Measurements from ENCODE around the gene IMMP2L. TPM values are rescaled to one million over a fixed set of nuclear protein-coding genes. Genes with fewer than 3 reads are reported as not detected.

IMMP2L gene
- total and polyA plus RNA-seq, 2 of the 4 experiments (the other 2 are of a cell fraction): 5.8 to 9.3 TPM

DNA sequence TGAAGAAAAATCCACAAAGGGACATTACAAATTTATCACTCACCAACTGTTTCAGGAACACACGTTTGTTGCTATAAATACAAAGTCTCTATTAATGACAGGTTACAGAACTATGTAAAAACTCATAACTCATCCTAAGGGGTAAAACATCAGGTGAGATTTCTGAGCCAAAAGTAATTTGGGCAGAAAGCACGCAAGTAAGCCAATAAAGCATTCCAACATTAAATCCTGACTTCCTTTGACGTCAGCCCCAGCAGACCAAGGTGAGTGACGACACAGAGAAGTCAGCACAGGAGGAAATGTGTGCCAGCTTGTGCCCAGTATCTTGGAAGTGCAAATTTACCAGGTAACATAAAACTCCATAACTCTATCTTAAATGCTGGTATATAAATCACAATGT lies 45.7 kb downstream of the IMMP2L start:
- Histone ChIP-seq H3K27me3 (ENCODE audit: control insufficient read depth, insufficient read depth, low read length) (no peaks in the 10 kb centered on the region), H4K5ac (ENCODE audit: low read depth, low read length) (no peak overlapping the region), H3K9me3 (ENCODE audit: control insufficient read depth, insufficient read depth, low read length) (no peaks in the 10 kb centered on the region), H3K14ac (replicated peaks; ENCODE audit: low read depth, low read length) (no peak overlapping the region), H3K4ac (ENCODE audit: low read depth, low read length) (no peak overlapping the region), H2AFZ (replicated peaks; ENCODE audit: low read length, poor library complexity) (no peak overlapping the region), H3K4me3 (ENCODE audit: insufficient read depth, low read depth, low read length) (no peak overlapping the region), H3K4me1 (ENCODE audit: control insufficient read depth, insufficient read depth, low read length) (no peaks in the 10 kb centered on the region), H3K79me1 (ENCODE audit: low read depth in 1 of 2, low read length in 2 of 2) (no peaks in the 10 kb centered on the region), H4K8ac (ENCODE audit: low read depth in 2 of 2, low read length in 2 of 2) (no peak overlapping the region), H3K9ac (ENCODE audit: low read depth, low read length) (no peak overlapping the region), H2BK15ac (ENCODE audit: low read depth, low read length) (no peak overlapping the region), H3K36me3 (ENCODE audit: control insufficient read depth, insufficient read depth, low read length) (no peaks in the 10 kb centered on the region; the same call in 1 of the 2 replicates), H3K4me2 (ENCODE audit: low read depth, low read length) (no peak overlapping the region), H2AK9ac (replicated peaks; ENCODE audit: low read depth, low read length, poor library complexity) (no peak overlapping the region), H3K56ac (ENCODE audit: extremely low read depth, insufficient read depth, low read length) (no peak overlapping the region), H2BK5ac (ENCODE audit: low read depth, low read length, poor library complexity, severe bottlenecking) (no peak overlapping the region), H3K9me1 (ENCODE audit: insufficient read depth, low read length) (no peaks in the 10 kb centered on the region), H4K20me1 (ENCODE audit: insufficient read depth, low read length) (no peaks in the 10 kb centered on the region), H2BK120ac (ENCODE audit: low read depth, low read length) (no peak overlapping the region), H3K18ac (ENCODE audit: low read depth, low read length) (no peak overlapping the region), H3K23ac (ENCODE audit: low read depth, low read length) (no peak overlapping the region), H4K91ac (ENCODE audit: insufficient read depth, low read depth, low read length) (no peak overlapping the region), H2AK5ac (ENCODE audit: low read depth, low read length) (no peak overlapping the region), H2BK20ac (ENCODE audit: low read depth, low read length) (no peak overlapping the region), H3K27ac (ENCODE audit: insufficient read depth, low read length) (no peak overlapping the region)
- intact Hi-C loops (cut with micrococcal nuclease): no loop called here
- no TSS peak for BruUV-seq (replicated peaks)
- ATAC-seq (ENCODE audit: low read depth) (no peak), DNase-seq (no peak)
- TF ChIP-seq FOS (IDR thresholded peaks at IDR 0.05; ENCODE audit: low read depth, low read length) (no peak), BHLHE40 (IDR thresholded peaks at IDR 0.05; ENCODE audit: low read depth, low read length) (no peak), SMC3 (IDR thresholded peaks at IDR 0.05; ENCODE audit: low read depth, low read length) (no peak), RCOR1 (IDR thresholded peaks at IDR 0.05; ENCODE audit: insufficient replicate concordance, low read length) (no peak), MAZ (IDR thresholded peaks at IDR 0.05; ENCODE audit: borderline replicate concordance, low read depth, low read length) (no peak)
- TF ChIP-seq, protein P1, sequence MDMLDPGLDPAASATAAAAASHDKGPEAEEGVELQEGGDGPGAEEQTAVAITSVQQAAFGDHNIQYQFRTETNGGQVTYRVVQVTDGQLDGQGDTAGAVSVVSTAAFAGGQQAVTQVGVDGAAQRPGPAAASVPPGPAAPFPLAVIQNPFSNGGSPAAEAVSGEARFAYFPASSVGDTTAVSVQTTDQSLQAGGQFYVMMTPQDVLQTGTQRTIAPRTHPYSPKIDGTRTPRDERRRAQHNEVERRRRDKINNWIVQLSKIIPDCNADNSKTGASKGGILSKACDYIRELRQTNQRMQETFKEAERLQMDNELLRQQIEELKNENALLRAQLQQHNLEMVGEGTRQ (IDR thresholded peaks at IDR 0.05; ENCODE audit: low read depth, low read length): no peak
- TF ChIP-seq, protein P2, sequence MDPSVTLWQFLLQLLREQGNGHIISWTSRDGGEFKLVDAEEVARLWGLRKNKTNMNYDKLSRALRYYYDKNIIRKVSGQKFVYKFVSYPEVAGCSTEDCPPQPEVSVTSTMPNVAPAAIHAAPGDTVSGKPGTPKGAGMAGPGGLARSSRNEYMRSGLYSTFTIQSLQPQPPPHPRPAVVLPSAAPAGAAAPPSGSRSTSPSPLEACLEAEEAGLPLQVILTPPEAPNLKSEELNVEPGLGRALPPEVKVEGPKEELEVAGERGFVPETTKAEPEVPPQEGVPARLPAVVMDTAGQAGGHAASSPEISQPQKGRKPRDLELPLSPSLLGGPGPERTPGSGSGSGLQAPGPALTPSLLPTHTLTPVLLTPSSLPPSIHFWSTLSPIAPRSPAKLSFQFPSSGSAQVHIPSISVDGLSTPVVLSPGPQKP (IDR thresholded peaks at IDR 0.05; ENCODE audit: borderline replicate concordance, low read depth, low read length): no peak
- WGBS, 2 experiments (ENCODE audit: extremely low coverage in 2 of 2, insufficient read length in 1 of 2): 100% methylated on average over 1 of the region's 4 CpGs; no CpG with 5 or more reads in 1 of the 2 experiments
- CTCF ChIA-PET: no interaction called here
- in situ Hi-C loops (cut with MboI; ENCODE audit: low sequenced_read_pairs): no loop called here
- POLR2A ChIA-PET (ENCODE audit: unreplicated experiment): no interaction called here
- dilution Hi-C loops (cut with HindIII; ENCODE audit: low sequenced_read_pairs, unreplicated experiment): no loop called here
